Testis (tissue), 5 donors: ENCODE data around the gene ZNF514. TPM values are rescaled to one million over a fixed set of nuclear protein-coding genes. Genes with fewer than 3 reads are reported as not detected.
A peak's percentile ranks its signal among the peaks of the same experiment; 100 is the strongest.

Source experiments
- DNase-seq: peaks from one replicate; pipeline ENCODE4 v3.0.0-alpha.2; 2019
- H3K27ac ChIP-seq, 2 donors: fragments of 200-600 bp; sonication (generic); one replicate each; pipeline ENCODE4 v1.5.1; 2019
- H3K27me3 ChIP-seq: fragments of 200-600 bp; sonication (generic); one replicate; pipeline ENCODE4 v1.5.1; 2019
- H3K36me3 ChIP-seq: fragments of 200-600 bp; sonication (generic); one replicate; pipeline ENCODE4 v1.5.1; 2017; ENCODE audit warnings: low read depth; ENCODE audit errors: missing control alignments
- H3K4me1 ChIP-seq: fragments of 200-600 bp; sonication (generic); one replicate; pipeline ENCODE4 v1.5.1; 2019
- H3K4me3 ChIP-seq, 2 donors: fragments of 200-600 bp; sonication (generic); one replicate each; pipeline ENCODE4 v1.5.1; 2017 to 2019
- H3K9me3 ChIP-seq: fragments of 200-600 bp; sonication (generic); one replicate; pipeline ENCODE4 v1.5.1; 2017
- CTCF ChIP-seq, 3 experiments: fragments of 450-650 bp in 2 of 3; fragments of 200-600 bp in 1 of 3; sonication (generic) in 1 of 3; IDR thresholded peaks; one replicate each; pipeline ENCODE4 v1.5.1; 2016 to 2019; ENCODE audit warnings: antibody characterized with exemption in 3 of 3, mild to moderate bottlenecking in 2 of 3, moderate library complexity in 1 of 3
- POLR2A ChIP-seq: fragments of 450-650 bp; IDR thresholded peaks from one replicate; pipeline ENCODE4 v1.6.1; 2017; ENCODE audit warnings: antibody characterized with exemption, mild to moderate bottlenecking, moderate library complexity
- WGBS, 2 donors: methylation state at CpG; one replicate each; pipeline ENCODE4 v1.1.5; 2018; 5-methylcytosine and 5-hydroxymethylcytosine counted together
- intact Hi-C: fragments of 100-400 bp; cut with DNase I; formaldehyde crosslinking; loops from one replicate; pipeline ENCODE4 v1.15.1; 2023; ENCODE audit warnings: low total_unique reads
- long read RNA-seq, 2 donors: transcript quantifications; one replicate each; lab custom pipeline, GENCODE V29; 2026
- polyA plus RNA-seq: library from polyadenylated mRNA; stranded (reverse); fragments of 350-450 nt; fragmentation: Illumina TruSeq; extraction: RNeasy Lipid Tissue Mini Kit (QIAGEN cat#74804); gene quantifications from one replicate; pipeline ENCODE4 v1.2.3, GENCODE V29; 2014; ENCODE audit warnings: low read depth, low replicate concordance; ENCODE audit not compliant: insufficient read depth
- total RNA-seq, 2 donors: library from RNA; depleted of rRNA; stranded (reverse); fragments of >200 nt; gene quantifications; one replicate each; pipeline ENCODE4 v1.2.3, GENCODE V29; 2016

ZNF514 gene
- 10 to 100 TPM; 22.3 to 25.0 TPM for total RNA-seq
- polyA plus RNA-seq, result 21.9 TPM
- long read RNA-seq, donor 1, full-length matches to known transcripts, result 2 of 2 reads
- long read RNA-seq, donor 1, partial matches to known transcripts, result 0 of 2 reads
- long read RNA-seq, donor 1, other reads (novel, unspliced or antisense), result 0 of 2 reads
- long read RNA-seq, donor 2, partial matches to known transcripts, result 0 of 2 reads
- long read RNA-seq, donor 2, other reads (novel, unspliced or antisense), result 0 of 2 reads

- Histone ChIP-seq H3K36me3 (no peaks in the 10 kb centered on the region), H3K4me3 (peak within 1 kb of the TSS; percentile 64 to 69), H3K9me3 (no peaks in the 10 kb centered on the region), H3K27ac (peak within 1 kb of the TSS; percentile 64 to 83), H3K27me3 (no peaks in the 10 kb centered on the region), H3K4me1 (peaks cover 11% of the 10 kb centered on the region)
- 9 to 10% methylated on average over 20 to 42 of the region's 64 CpGs for WGBS, 2 donors
- no peak for TF ChIP-seq CTCF (IDR thresholded peaks at IDR 0.05)
- no peak for TF ChIP-seq POLR2A
- DNase-seq, result peak; percentile 84
- intact Hi-C loops, result no loop called here
These were observed at the start of gene ZNF514 for GRCh38 chr2:95159690-95160449. TSS of gene ZNF514 (minus strand) at chr2:95159848. CDS start at chr2:95153253, 6,595 bp downstream.

DNA sequence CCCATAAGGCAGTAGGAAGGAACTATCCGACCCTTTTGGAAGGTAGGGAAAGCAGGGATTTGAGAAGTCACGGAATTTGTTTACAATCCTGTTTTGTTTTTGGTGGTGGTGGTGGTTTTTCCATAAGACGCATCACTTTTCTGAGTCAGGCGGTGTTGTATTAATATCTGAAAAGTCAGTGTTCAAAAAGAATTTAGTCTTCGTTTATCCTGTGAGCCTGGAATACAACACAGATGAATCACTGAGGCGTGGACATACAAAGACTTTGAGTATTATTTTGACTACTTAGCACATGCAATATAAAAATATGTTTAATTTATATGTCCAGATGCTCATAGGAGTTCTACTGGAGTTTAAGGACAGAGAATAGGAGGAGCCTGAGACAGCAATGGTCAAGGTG, 48.5 kb upstream of the ZNF514 start:
- Histone ChIP-seq H3K4me1 (peaks cover 8% of the 10 kb centered on the region), H3K27ac (peak overlapping the region in 1 of 2 donors; percentile 85), H3K36me3 (no peaks in the 10 kb centered on the region), H3K4me3 (peak overlapping the region; percentile 76 to 85), H3K9me3 (no peaks in the 10 kb centered on the region), H3K27me3 (no peaks in the 10 kb centered on the region)
- intact Hi-C loops, result no loop called here
- DNase-seq, result no peak
- WGBS, 2 donors, result 54 to 55% methylated on average over 6 of the region's 6 CpGs
- TF ChIP-seq POLR2A, result no peak
- TF ChIP-seq CTCF (IDR thresholded peaks at IDR 0.05), result no peak

DNA sequence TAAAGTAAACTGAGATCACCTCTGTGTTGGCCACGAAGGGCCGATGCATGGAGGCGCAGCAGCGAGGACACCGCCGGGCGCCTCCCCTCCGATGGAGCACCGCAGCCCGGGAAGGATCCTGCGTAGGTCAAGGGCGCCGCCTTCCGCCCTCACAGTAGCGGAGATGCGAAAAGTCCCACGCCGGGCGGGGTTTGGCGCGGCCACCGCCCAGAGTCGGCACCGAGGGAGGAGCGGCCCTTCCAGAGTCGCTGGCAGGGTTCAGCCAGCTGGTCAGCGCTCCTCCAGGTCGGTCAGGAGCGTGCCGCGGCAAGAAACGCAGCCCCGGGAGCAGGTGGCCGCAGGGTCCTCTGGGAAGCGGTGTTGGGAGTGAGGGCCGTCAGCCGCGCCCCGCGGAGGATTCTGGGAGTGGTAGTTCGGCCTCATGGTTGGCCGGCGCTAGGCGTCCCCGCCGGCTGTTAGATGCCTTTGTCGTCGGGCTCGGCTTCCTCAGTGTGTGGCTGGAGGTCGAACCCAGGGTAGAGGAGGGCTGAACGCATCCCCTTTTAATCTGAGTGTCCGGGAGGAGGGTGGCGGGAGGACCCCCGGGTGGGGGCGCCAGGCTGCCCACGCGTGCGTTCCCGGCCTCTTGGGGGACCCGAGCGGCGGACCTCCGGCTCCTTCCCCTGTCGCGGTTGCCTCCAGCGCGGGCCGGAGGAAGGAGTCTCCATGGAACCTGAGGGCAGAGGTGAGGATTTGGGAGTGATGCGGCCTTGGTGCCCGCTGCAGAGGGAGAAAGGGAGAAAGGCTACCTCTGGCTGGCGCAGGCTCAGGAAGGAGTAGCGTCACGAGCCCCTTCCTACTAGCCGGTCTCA, 47.7 kb upstream of the ZNF514 start, which contains the start of gene ZNF892:
Gene ZNF892, plus strand, starts transcription at position 411 of the 851 bp plus-strand sequence. Its CDS starts 295 bp downstream, at position 706.
- DNase-seq, result peak; percentile 96
- peak in 2 of 3 experiments; percentile 10 to 11 for TF ChIP-seq CTCF (IDR thresholded peaks at IDR 0.05)
- no peak for TF ChIP-seq POLR2A
- intact Hi-C loops, result no loop called here
- 1% methylated on average over 20 to 67 of the region's 74 CpGs for WGBS, 2 donors
- H3K9me3 ChIP-seq, result no peaks in the 10 kb centered on the region
- no peaks in the 10 kb centered on the region for H3K36me3 ChIP-seq
- no peaks in the 10 kb centered on the region for H3K27me3 ChIP-seq
- H3K27ac ChIP-seq, result peak within 1 kb of the TSS; percentile 71 to 85
- peak within 1 kb of the TSS; percentile 76 to 85 for H3K4me3 ChIP-seq
- H3K4me1 ChIP-seq, result peaks cover 8% of the 10 kb centered on the region

DNA sequence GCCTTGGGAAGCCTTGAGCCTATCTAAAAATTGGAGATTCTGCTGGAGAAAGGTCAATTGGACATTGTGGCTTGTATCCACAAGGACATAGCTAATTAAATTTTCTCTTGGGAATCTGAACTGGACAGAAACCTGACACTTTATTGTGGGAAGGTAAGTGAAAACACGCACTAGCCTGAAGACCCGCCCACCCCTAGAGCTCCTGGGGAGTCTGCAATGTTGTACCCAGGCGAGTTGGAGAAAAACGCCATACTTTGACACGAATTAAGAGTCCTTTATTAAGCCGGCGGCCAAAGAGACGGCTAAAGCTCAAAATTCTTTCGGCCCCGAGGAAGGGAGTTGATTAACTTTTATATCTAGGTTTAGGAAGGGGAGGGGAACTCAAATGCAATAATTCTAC, 46.4 kb upstream of the ZNF514 start:
- Histone ChIP-seq H3K27ac (peak overlapping the region in 1 of 2 donors; percentile 85), H3K4me3 (peak overlapping the region in 1 of 2 donors; percentile 85), H3K9me3 (no peaks in the 10 kb centered on the region), H3K27me3 (no peaks in the 10 kb centered on the region), H3K36me3 (no peaks in the 10 kb centered on the region), H3K4me1 (peaks cover 8% of the 10 kb centered on the region)
- intact Hi-C loops, result no loop called here
- TF ChIP-seq CTCF (IDR thresholded peaks at IDR 0.05) (no peak), POLR2A (no peak)
- WGBS, 2 donors, result 16 to 21% methylated on average over 10 of the region's 10 CpGs
- DNase-seq, result no peak
